ENCODE data around the gene CACNB2. TPM values are rescaled to one million over a fixed set of nuclear protein-coding genes. Genes with fewer than 3 reads are reported as not detected.

The CACNB2 gene
- total and polyA plus RNA-seq, 2 donors: 0.85 to 3.9 TPM

- no peak for DNase-seq (ENCODE audit: low read depth in 6 of 9, low spot score in 9 of 9)
- H3K4me3 ChIP-seq (ENCODE audit: low read length in 2 of 2): no peak overlapping the region
- H3K4me1 ChIP-seq (ENCODE audit: control insufficient read depth in 2 of 2, insufficient read depth in 2 of 2, low read length in 2 of 2): no peaks in the 10 kb centered on the region
- H3K36me3 ChIP-seq (ENCODE audit: control insufficient read depth in 2 of 2, insufficient read depth in 2 of 2, low read length in 1 of 2): peaks cover 0 to 2% of the 10 kb centered on the region in 2 donors
- no peak overlapping the region for H3K27ac ChIP-seq (ENCODE audit: low read depth in 1 of 2, low read length in 1 of 2)
- H3K27me3 ChIP-seq (ENCODE audit: control insufficient read depth in 2 of 2, insufficient read depth in 1 of 2, low read length in 1 of 2): no peaks in the 10 kb centered on the region
- no peaks in the 10 kb centered on the region for H3K9me3 ChIP-seq (ENCODE audit: control insufficient read depth in 2 of 2, insufficient read depth in 1 of 2, low read length in 1 of 2)
- 98% methylated on average over 7 of the region's 7 CpGs for WGBS
Measured at GRCh38 chr10:18532881-18533535, 392.8 kb downstream of the CACNB2 start.

DNA sequence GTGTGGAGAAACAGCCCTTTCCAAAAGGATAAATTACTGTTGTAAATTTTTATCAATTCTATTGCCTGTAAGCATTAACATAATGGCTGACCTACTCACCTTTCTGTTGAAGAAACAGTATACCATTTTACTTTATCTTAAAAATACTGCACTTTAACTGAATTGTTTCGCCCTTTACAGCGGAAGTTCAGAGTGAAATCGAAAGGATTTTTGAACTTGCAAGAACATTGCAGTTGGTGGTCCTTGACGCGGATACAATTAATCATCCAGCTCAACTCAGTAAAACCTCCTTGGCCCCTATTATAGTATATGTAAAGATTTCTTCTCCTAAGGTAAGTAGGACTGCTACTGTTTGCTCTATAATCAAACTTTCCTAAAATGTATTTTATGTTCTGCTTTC lies 393.7 kb downstream of the CACNB2 start:
- no peaks in the 10 kb centered on the region for H3K4me1 ChIP-seq (ENCODE audit: control insufficient read depth in 2 of 2, insufficient read depth in 2 of 2, low read length in 2 of 2)
- no peak overlapping the region for H3K4me3 ChIP-seq (ENCODE audit: low read length in 2 of 2)
- WGBS: 95% methylated on average over 5 of the region's 5 CpGs
- H3K27ac ChIP-seq (ENCODE audit: low read depth in 1 of 2, low read length in 1 of 2): no peak overlapping the region
- H3K36me3 ChIP-seq (ENCODE audit: control insufficient read depth in 2 of 2, insufficient read depth in 2 of 2, low read length in 1 of 2): peaks cover 0 to 2% of the 10 kb centered on the region in 2 donors
- no peaks in the 10 kb centered on the region for H3K9me3 ChIP-seq (ENCODE audit: control insufficient read depth in 2 of 2, insufficient read depth in 1 of 2, low read length in 1 of 2)
- H3K27me3 ChIP-seq (ENCODE audit: control insufficient read depth in 2 of 2, insufficient read depth in 1 of 2, low read length in 1 of 2): no peaks in the 10 kb centered on the region
- DNase-seq (ENCODE audit: low read depth in 6 of 9, low spot score in 9 of 9): no peak

- WGBS: 91% methylated on average over 22 of the region's 22 CpGs
- peaks cover 9 to 16% of the 10 kb centered on the region in 2 donors for H3K36me3 ChIP-seq (ENCODE audit: control insufficient read depth in 2 of 2, insufficient read depth in 2 of 2, low read length in 1 of 2)
Measured at GRCh38 chr10:18539335-18539734, 399.1 kb downstream of the CACNB2 start.

GRCh38 chr10:18540195-18540594 lies 400.0 kb downstream of the CACNB2 start:
- DNase-seq (ENCODE audit: low read depth in 6 of 9, low spot score in 9 of 9): no peak
- no peak overlapping the region for H3K27ac ChIP-seq (ENCODE audit: low read depth in 1 of 2, low read length in 1 of 2)
- H3K36me3 ChIP-seq (ENCODE audit: control insufficient read depth in 2 of 2, insufficient read depth in 2 of 2, low read length in 1 of 2): peaks cover 12 to 16% of the 10 kb centered on the region in 2 donors

More at GRCh38 chr10:18539335-18539734, 399.1 kb downstream of the CACNB2 start:
- H3K27ac ChIP-seq (ENCODE audit: low read depth in 1 of 2, low read length in 1 of 2): no peak overlapping the region
- H3K4me1 ChIP-seq (ENCODE audit: control insufficient read depth in 2 of 2, insufficient read depth in 2 of 2, low read length in 2 of 2): no peaks in the 10 kb centered on the region
- no peaks in the 10 kb centered on the region for H3K27me3 ChIP-seq (ENCODE audit: control insufficient read depth in 2 of 2, insufficient read depth in 1 of 2, low read length in 1 of 2)
- H3K4me3 ChIP-seq (ENCODE audit: low read length in 2 of 2): no peak overlapping the region
- H3K9me3 ChIP-seq (ENCODE audit: control insufficient read depth in 2 of 2, insufficient read depth in 1 of 2, low read length in 1 of 2): no peaks in the 10 kb centered on the region
- no peak for DNase-seq (ENCODE audit: low read depth in 6 of 9, low spot score in 9 of 9)

GRCh38 chr10:18542832-18543231 lies 402.6 kb downstream of the CACNB2 start:
- peaks cover 16 to 17% of the 10 kb centered on the region in 2 donors for H3K36me3 ChIP-seq (ENCODE audit: control insufficient read depth in 2 of 2, insufficient read depth in 2 of 2, low read length in 1 of 2)

More at GRCh38 chr10:18540195-18540594, 400.0 kb downstream of the CACNB2 start:
- H3K4me1 ChIP-seq (ENCODE audit: control insufficient read depth in 2 of 2, insufficient read depth in 2 of 2, low read length in 2 of 2): no peaks in the 10 kb centered on the region
- H3K27me3 ChIP-seq (ENCODE audit: control insufficient read depth in 2 of 2, insufficient read depth in 1 of 2, low read length in 1 of 2): no peaks in the 10 kb centered on the region
- no peak overlapping the region for H3K4me3 ChIP-seq (ENCODE audit: low read length in 2 of 2)
- H3K9me3 ChIP-seq (ENCODE audit: control insufficient read depth in 2 of 2, insufficient read depth in 1 of 2, low read length in 1 of 2): no peaks in the 10 kb centered on the region

GRCh38 chr10:18545621-18546305 lies 405.5 kb downstream of the CACNB2 start:
- 98% methylated on average over 7 of the region's 7 CpGs for WGBS
- no peak for DNase-seq (ENCODE audit: low read depth in 6 of 9, low spot score in 9 of 9)
- Histone ChIP-seq H3K36me3 (ENCODE audit: control insufficient read depth in 2 of 2, insufficient read depth in 2 of 2, low read length in 1 of 2) (peaks cover 7 to 8% of the 10 kb centered on the region in 2 donors), H3K4me1 (ENCODE audit: control insufficient read depth in 2 of 2, insufficient read depth in 2 of 2, low read length in 2 of 2) (no peaks in the 10 kb centered on the region), H3K27ac (ENCODE audit: low read depth in 1 of 2, low read length in 1 of 2) (no peak overlapping the region), H3K9me3 (ENCODE audit: control insufficient read depth in 2 of 2, insufficient read depth in 1 of 2, low read length in 1 of 2) (no peaks in the 10 kb centered on the region), H3K27me3 (ENCODE audit: control insufficient read depth in 2 of 2, insufficient read depth in 1 of 2, low read length in 1 of 2) (no peaks in the 10 kb centered on the region), H3K4me3 (ENCODE audit: low read length in 2 of 2) (no peak overlapping the region)

More at GRCh38 chr10:18542832-18543231, 402.6 kb downstream of the CACNB2 start:
- Histone ChIP-seq H3K4me1 (ENCODE audit: control insufficient read depth in 2 of 2, insufficient read depth in 2 of 2, low read length in 2 of 2) (no peaks in the 10 kb centered on the region), H3K27ac (ENCODE audit: low read depth in 1 of 2, low read length in 1 of 2) (no peak overlapping the region), H3K9me3 (ENCODE audit: control insufficient read depth in 2 of 2, insufficient read depth in 1 of 2, low read length in 1 of 2) (no peaks in the 10 kb centered on the region), H3K4me3 (ENCODE audit: low read length in 2 of 2) (no peak overlapping the region), H3K27me3 (ENCODE audit: control insufficient read depth in 2 of 2, insufficient read depth in 1 of 2, low read length in 1 of 2) (no peaks in the 10 kb centered on the region)
- DNase-seq (ENCODE audit: low read depth in 6 of 9, low spot score in 9 of 9): no peak

DNA sequence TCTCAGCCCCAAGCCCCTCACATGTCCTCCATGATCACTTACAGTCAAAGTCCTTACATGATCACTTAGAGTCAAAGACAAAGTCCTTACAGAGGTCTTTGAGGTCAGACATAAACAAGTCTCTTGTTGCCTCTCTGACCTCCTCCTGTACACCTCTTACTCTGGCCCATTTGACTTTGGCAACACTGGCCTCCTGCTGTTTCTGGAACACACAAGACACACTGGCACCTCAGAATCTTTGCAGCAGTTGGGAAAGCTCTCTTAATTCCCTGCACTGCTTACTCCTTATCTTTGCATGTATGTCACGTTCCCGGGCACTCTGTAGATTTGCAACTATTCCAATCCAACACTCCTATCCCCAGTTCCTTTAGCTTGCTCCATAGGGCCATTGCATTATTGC lies 408.9 kb downstream of the CACNB2 start:
- WGBS: 98% methylated on average over 2 of the region's 2 CpGs
- H3K27ac ChIP-seq (ENCODE audit: low read depth in 1 of 2, low read length in 1 of 2): no peak overlapping the region
- no peaks in the 10 kb centered on the region for H3K4me1 ChIP-seq (ENCODE audit: control insufficient read depth in 2 of 2, insufficient read depth in 2 of 2, low read length in 2 of 2)
- no peak for DNase-seq (ENCODE audit: low read depth in 6 of 9, low spot score in 9 of 9)
- no peak overlapping the region for H3K4me3 ChIP-seq (ENCODE audit: low read length in 2 of 2)
- H3K36me3 ChIP-seq (ENCODE audit: control insufficient read depth in 2 of 2, insufficient read depth in 2 of 2, low read length in 1 of 2): peaks cover 7 to 8% of the 10 kb centered on the region in 2 donors
- H3K27me3 ChIP-seq (ENCODE audit: control insufficient read depth in 2 of 2, insufficient read depth in 1 of 2, low read length in 1 of 2): no peaks in the 10 kb centered on the region
- H3K9me3 ChIP-seq (ENCODE audit: control insufficient read depth in 2 of 2, insufficient read depth in 1 of 2, low read length in 1 of 2): no peaks in the 10 kb centered on the region

DNA sequence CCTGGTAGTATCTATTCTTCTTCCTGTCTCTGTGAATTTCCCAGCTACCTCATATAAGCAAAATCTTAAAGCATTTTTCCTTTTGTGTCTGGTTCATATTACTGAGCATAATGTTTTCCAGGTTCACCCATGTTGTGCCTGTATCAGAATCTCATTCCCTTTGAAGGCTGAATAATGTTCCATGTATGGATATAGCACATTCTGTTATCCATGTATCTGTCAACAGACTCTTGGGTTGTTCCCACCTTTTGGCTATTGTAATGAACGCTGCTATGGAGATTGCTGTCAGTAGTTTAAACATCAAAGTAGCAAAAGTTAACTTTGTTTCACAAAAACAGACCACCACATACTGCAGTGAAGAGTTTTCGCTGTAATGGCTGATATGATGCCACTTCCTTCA lies 411.2 kb downstream of the CACNB2 start:
- peaks cover under 1 to 7% of the 10 kb centered on the region in 2 donors for H3K36me3 ChIP-seq (ENCODE audit: control insufficient read depth in 2 of 2, insufficient read depth in 2 of 2, low read length in 1 of 2)
- H3K9me3 ChIP-seq (ENCODE audit: control insufficient read depth in 2 of 2, insufficient read depth in 1 of 2, low read length in 1 of 2): no peaks in the 10 kb centered on the region
- no peak overlapping the region for H3K4me3 ChIP-seq (ENCODE audit: low read length in 2 of 2)
- no peak for DNase-seq (ENCODE audit: low read depth in 6 of 9, low spot score in 9 of 9)
- WGBS: 99% methylated on average over 2 of the region's 2 CpGs
- no peak overlapping the region for H3K27ac ChIP-seq (ENCODE audit: low read depth in 1 of 2, low read length in 1 of 2)
- H3K4me1 ChIP-seq (ENCODE audit: control insufficient read depth in 2 of 2, insufficient read depth in 2 of 2, low read length in 2 of 2): no peaks in the 10 kb centered on the region
- H3K27me3 ChIP-seq (ENCODE audit: control insufficient read depth in 2 of 2, insufficient read depth in 1 of 2, low read length in 1 of 2): no peaks in the 10 kb centered on the region

DNA sequence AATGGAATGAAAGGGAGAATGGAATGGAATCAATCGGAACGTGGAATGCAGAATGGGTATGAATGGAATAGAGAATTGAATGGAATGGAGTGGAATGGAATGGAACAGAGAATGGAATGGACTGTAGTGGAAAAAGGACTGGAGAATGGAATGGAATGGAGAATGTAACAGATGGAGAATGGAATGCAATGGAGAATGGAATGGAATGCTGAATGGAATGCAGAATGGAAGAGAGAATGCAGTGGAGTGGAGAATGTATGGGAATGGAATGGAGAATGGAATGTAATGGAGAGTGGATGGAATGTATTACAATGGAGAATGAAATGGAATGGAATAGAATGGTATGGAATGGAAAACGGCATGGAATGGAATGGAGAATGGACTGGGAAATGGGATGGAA lies 414.3 kb downstream of the CACNB2 start:
- Histone ChIP-seq H3K4me1 (ENCODE audit: control insufficient read depth in 2 of 2, insufficient read depth in 2 of 2, low read length in 2 of 2) (no peaks in the 10 kb centered on the region), H3K36me3 (ENCODE audit: control insufficient read depth in 2 of 2, insufficient read depth in 2 of 2, low read length in 1 of 2) (peaks cover 0 to 5% of the 10 kb centered on the region in 2 donors), H3K9me3 (ENCODE audit: control insufficient read depth in 2 of 2, insufficient read depth in 1 of 2, low read length in 1 of 2) (no peaks in the 10 kb centered on the region), H3K27ac (ENCODE audit: low read depth in 1 of 2, low read length in 1 of 2) (no peak overlapping the region), H3K4me3 (ENCODE audit: low read length in 2 of 2) (no peak overlapping the region), H3K27me3 (ENCODE audit: control insufficient read depth in 2 of 2, insufficient read depth in 1 of 2, low read length in 1 of 2) (no peaks in the 10 kb centered on the region)
- WGBS: over 99% methylated on average over 3 of the region's 3 CpGs
- no peak for DNase-seq (ENCODE audit: low read depth in 6 of 9, low spot score in 9 of 9)

Data from thymus (tissue), 11 donors.